ENCODE results near the gene RAD51B.

DNA sequence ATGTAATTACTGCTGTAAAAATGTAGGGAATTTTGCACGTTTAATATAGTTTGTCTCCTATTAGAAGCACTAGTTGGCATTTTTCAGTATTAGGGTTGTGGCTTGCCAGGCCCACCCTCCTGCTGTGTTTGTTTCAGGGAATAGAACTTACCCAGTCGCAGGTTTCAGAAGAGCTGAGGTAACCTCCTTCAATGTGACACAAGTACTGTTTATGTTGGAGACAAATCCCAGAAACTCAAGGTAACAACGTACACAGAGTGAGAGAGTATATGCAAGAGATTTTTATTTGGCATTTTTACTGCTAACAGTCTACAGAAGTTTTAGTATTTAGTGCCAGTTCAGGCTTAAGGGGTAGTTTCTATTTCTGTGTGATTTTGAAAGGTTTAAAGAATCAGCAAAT is 284.3 kb downstream of the RAD51B start:
- TF ChIP-seq, protein P1, sequence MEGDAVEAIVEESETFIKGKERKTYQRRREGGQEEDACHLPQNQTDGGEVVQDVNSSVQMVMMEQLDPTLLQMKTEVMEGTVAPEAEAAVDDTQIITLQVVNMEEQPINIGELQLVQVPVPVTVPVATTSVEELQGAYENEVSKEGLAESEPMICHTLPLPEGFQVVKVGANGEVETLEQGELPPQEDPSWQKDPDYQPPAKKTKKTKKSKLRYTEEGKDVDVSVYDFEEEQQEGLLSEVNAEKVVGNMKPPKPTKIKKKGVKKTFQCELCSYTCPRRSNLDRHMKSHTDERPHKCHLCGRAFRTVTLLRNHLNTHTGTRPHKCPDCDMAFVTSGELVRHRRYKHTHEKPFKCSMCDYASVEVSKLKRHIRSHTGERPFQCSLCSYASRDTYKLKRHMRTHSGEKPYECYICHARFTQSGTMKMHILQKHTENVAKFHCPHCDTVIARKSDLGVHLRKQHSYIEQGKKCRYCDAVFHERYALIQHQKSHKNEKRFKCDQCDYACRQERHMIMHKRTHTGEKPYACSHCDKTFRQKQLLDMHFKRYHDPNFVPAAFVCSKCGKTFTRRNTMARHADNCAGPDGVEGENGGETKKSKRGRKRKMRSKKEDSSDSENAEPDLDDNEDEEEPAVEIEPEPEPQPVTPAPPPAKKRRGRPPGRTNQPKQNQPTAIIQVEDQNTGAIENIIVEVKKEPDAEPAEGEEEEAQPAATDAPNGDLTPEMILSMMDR (optimal IDR thresholded peaks at IDR 0.05 in 1 of 3, IDR thresholded peaks at IDR 0.05 in 1 of 3, conservative IDR thresholded peaks at IDR 0.05 in 1 of 3; ENCODE audit: extremely low read depth in 1 of 3, insufficient read depth in 2 of 3, low read length in 3 of 3): no peak
- no peak for TF ChIP-seq EZH2 (IDR thresholded peaks at IDR 0.05; ENCODE audit: low read length)

Data from keratinocyte (primary cell).